GM13977 (cell line): Measurements from ENCODE around the gene COL13A1.
A peak's percentile ranks its signal among the peaks of the same experiment; 100 is the strongest.

Source experiments
- DNase-seq: peaks from one replicate; pipeline ENCODE4 v3.0.0; 2012; ENCODE audit warnings: low spot score
- in situ Hi-C: fragments of 300-500 bp; cut with MboI; formaldehyde crosslinking; loops from one replicate; pipeline ENCODE4 v1.12.0; 2022; ENCODE audit warnings: low sequenced_read_pairs, low pct_unique_long_range_greater_than_20kb, mixed read lengths, inconsistent platforms; ENCODE audit not compliant: unreplicated experiment
- TF ChIP-seq, protein P1 (sequence below): IDR thresholded peaks from 2 replicates; pipeline ENCODE4 v1.5.1; 2012; ENCODE audit warnings: mild to moderate bottlenecking, control low read depth; ENCODE audit not compliant: insufficient read depth; ENCODE audit errors: extremely low read depth, missing control alignments

The COL13A1 gene

DNA sequence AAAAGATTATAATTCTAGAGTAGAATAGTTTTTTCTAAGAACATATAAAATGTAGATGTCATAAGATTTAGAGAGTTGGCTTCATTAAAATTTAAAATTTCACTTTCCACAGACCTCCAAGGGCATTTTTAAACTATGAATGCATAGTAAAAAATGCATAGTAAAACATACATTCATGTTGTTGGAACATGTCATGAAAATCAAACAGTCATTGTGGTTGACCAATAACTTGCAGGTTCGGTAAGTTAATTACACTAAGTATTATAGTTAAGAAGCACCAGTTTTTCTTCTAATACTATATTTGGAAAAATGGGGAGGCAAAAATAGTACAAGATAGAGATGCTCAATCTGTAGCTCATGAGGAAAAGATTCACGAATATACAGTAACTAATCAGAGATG lies 189.4 kb downstream of the COL13A1 start:
- TF ChIP-seq, protein P1, sequence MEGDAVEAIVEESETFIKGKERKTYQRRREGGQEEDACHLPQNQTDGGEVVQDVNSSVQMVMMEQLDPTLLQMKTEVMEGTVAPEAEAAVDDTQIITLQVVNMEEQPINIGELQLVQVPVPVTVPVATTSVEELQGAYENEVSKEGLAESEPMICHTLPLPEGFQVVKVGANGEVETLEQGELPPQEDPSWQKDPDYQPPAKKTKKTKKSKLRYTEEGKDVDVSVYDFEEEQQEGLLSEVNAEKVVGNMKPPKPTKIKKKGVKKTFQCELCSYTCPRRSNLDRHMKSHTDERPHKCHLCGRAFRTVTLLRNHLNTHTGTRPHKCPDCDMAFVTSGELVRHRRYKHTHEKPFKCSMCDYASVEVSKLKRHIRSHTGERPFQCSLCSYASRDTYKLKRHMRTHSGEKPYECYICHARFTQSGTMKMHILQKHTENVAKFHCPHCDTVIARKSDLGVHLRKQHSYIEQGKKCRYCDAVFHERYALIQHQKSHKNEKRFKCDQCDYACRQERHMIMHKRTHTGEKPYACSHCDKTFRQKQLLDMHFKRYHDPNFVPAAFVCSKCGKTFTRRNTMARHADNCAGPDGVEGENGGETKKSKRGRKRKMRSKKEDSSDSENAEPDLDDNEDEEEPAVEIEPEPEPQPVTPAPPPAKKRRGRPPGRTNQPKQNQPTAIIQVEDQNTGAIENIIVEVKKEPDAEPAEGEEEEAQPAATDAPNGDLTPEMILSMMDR: no peak
- in situ Hi-C loops: no loop called here
- DNase-seq: no peak

DNA sequence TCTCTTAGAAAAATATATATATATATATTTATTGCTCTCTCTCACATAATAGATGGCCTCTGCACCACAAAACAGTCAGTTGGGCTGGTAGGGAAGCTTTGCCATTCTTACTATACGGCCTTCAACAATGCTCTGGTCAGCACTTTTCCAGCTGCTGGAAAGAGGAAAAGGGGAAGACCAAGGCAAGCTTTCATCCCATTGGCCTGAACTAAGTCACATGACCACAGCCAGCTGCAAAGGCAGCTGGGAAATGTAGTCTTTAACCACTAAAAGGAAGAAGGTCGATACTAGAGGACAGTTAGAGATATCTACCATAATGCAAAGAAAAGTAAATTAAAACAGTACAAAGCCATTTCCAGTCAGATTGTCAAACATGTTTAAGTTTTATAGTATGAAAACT lies 192.6 kb downstream of the COL13A1 start:
- in situ Hi-C loops: no loop called here
- TF ChIP-seq, protein P1: no peak
- peak; percentile 47 for DNase-seq

DNA sequence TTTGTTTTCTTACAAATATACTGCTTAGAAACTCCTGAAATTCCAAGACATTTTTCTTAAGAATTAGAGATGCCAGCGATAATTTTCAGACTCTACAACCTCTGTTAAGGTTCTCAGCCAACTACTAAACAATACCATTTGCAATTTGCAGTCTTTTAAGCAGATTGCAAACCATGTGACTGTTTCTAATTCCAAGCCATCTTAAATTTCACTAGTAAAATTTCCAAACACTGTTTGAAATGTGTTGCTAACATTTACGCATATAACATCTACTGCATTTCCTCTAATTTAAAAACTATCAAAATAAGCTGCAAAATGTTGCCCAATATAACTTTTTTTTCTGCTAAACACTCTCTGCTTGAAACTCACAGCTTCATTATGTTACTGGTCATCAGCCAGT lies 194.9 kb downstream of the COL13A1 start:
- TF ChIP-seq, protein P1: no peak
- DNase-seq: no peak
- in situ Hi-C loops: no loop called here

DNA sequence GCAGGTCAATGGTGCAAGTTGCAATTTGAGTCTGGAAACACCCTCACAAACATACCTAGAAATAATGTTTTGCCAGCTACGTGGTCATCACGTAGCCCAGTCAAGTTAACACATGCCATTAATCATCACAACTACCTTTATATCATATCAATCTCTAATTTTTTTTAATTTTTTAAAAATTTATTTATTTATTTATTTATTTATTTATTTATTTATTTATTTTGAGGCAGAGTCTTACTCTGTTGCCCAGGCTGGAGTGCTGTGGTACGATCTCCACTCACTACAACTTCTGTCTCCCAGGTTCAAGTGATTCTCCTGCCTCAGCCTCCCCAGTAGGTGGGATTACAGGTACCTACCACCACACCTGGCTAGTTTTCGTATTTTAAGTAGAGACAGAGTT lies 198.6 kb downstream of the COL13A1 start:
- TF ChIP-seq, protein P1: no peak
- in situ Hi-C loops: no loop called here
- DNase-seq: no peak

- DNase-seq: no peak
- in situ Hi-C loops: no loop called here
These were observed 205.6 kb downstream of the COL13A1 start for GRCh38 chr10:70007116-70007820.

More at GRCh38 chr10:70007116-70007820, 205.6 kb downstream of the COL13A1 start:
- TF ChIP-seq, protein P1: no peak
